ENCODE measurements around the gene ERVFRD-1.

The ERVFRD-1 gene

GRCh38 chr6:11053307-11053706 is 58.2 kb downstream of the ERVFRD-1 start:
- no peak for DNase-seq (ENCODE audit: low read depth in 1 of 2, low spot score in 1 of 2)
- TF ChIP-seq CTCF (IDR thresholded peaks at IDR 0.05; ENCODE audit: insufficient read depth, low read length) (no peak), SPI1 (IDR thresholded peaks at IDR 0.05; ENCODE audit: borderline replicate concordance, low read depth) (no peak), REST (IDR thresholded peaks at IDR 0.05; ENCODE audit: insufficient replicate concordance, low read depth) (no peak), POLR2AphosphoS5 (IDR thresholded peaks at IDR 0.05; ENCODE audit: low read depth) (no peak), GABPA (IDR thresholded peaks at IDR 0.05; ENCODE audit: low read depth) (no peak)
- H3K27ac ChIP-seq (replicated peaks), result no peak overlapping the region
- H3K27me3 ChIP-seq (ENCODE audit: insufficient read depth, poor library complexity, severe bottlenecking), result no peaks in the 10 kb centered on the region
- H3K4me3 ChIP-seq (replicated peaks; ENCODE audit: insufficient read depth, low read length), result no peak overlapping the region
